GM18517 (cell line): ENCODE measurements around the gene ACER3.
"Not testable (repeated sequence)": the region's sequence is repeated elsewhere in the genome, so short reads cannot be mapped to it uniquely, and the experiment has no call there.

Source experiments
- ATAC-seq: cut with Tn5 transposase; IDR thresholded peaks from one replicate; pipeline ENCODE4 v1.9.1; 2021; ENCODE audit warnings: mild to moderate bottlenecking, moderate library complexity; ENCODE audit not compliant: unreplicated experiment

Gene ACER3

GRCh38 chr11:76836613-76837291 is 24.0 kb upstream of the ACER3 start:
- ATAC-seq = no peak

DNA sequence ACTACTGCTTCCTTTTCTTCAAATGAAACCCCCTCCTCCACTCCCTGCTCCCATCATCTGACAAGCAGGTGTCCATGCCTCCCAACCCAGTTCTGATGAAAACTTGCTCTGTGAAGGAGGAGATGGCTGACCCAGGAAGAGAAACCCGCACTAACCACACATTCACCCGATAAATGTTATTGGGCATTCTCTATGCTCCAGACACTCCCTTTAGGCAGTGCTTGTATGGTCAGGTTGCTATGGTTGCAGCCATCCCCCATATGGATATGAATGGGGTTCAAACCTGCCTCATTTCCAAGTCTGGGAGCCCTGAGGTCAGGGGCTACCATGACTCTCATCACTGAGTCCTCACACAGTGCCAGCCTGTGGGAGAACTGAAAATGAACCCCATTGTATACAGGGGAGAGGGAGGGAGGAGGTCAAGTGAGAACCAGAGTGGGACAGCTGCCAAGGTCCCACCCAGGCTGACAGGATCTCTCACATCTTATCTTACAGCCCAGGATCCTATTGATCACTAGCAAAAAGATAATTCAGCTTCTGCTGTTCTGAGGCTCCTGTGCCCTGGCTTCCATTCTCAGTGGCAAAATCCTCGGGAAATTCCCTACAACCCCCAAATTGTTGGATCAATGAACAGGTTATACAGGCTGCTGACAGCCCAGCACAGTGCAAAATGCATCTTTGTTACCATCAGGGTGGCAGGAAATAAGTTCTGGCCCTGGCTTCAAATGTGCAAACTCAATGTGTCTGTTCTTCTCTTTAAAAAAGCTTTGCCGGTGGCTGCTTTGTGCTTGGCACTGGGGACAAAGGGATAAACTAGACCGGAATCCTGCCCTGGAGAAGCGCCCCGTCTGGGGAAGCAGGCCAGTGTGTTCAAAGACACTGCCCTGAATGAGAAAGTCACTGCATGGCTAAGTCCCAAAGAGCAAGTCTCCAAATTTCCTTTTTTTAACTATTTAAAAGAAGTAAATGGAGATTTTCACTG is 22.7 kb upstream of the ACER3 start:
- no peak for ATAC-seq

DNA sequence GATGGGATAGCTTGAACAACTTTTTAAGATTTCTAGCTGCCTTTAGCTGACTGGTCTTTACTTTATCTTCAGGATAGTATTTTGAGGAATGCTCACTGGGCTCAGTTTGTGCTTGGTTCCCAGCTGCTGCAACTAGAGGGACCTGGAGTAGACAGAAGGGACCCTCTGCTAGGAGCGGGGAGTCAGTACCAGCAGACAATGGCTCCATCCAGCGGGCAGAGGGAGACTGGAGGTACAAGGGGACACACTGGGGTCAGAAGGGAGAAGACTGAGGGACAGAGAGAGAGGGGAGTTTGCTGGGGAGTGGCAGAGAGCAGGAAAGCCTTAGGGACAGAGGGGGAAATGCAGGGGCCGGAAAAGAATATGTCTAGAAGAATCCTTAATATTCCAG is 22.0 kb upstream of the ACER3 start:
- ATAC-seq = no peak

DNA sequence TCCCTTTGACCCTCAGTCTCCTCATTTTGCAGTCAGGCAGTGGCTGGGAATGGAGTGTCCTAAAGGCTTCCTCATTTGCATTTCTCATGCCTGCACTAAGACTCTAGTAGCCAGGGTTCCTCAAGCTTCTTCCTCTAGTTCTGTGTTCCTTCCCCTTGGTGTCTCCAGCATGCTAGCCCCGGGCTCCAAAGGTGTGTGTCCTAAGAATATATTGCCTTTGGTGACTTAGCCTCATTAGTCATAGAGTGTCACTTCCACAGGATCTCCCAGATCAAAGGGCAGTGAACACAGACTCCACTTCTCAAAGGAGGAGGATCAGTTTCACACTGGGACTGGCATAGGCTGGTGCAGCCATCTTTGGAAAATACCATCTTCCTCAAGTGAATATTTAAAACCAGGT is 21.4 kb upstream of the ACER3 start:
- ATAC-seq = no peak

DNA sequence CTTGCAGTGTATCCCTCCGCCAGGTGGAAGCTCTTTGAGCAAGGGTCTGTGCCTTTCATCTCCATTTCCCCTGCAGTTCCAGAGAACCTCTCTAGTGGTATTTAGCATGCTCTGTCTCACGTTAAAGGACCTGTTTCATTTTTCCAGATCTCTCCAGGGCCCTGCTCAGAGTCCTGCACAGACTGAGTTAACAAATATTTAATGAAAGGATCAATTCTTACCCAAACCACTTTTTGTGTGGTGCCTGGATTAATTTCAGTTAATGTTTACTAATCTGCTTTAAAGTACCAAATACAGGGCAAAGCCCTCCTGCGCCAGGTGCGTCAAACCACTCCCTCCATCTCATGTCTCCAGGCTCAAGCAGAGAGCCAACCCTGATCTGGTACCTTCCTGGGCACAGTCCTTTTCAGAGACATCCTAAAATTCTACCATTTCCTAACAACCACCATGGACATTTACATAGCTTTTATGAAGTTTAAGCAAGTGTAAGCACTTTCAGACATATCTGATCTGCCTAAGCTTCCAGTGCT is 18.7 kb upstream of the ACER3 start:
- no peak for ATAC-seq

- ATAC-seq = no peak
These were observed 16.8 kb upstream of the ACER3 start for GRCh38 chr11:76843907-76844306.

GRCh38 chr11:76844511-76844910 is 16.2 kb upstream of the ACER3 start:
- ATAC-seq = no peak

- no peak for ATAC-seq
These were observed 15.6 kb upstream of the ACER3 start for GRCh38 chr11:76845069-76845468.

DNA sequence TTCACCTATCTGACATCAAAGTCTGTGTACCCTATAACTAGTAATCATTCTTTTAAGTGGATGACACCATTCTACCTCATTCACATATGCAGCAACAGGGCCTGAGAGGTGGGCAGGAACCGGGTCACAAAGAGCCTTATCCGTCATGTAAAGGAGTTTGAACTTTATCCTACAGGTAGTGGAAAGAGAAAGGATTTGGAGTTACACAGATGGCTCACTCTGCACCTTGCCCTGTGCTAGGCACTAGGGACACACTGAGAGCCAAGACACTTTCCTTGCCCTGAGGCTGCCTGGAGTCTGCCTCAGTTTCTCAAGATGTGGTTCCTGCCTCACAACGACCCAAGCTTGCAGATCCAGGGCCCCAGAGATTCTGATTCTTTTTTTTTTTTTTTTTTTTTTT is 14.3 kb upstream of the ACER3 start:
- no peak for ATAC-seq

GRCh38 chr11:76849376-76849775 is 11.3 kb upstream of the ACER3 start:
- ATAC-seq = no peak

DNA sequence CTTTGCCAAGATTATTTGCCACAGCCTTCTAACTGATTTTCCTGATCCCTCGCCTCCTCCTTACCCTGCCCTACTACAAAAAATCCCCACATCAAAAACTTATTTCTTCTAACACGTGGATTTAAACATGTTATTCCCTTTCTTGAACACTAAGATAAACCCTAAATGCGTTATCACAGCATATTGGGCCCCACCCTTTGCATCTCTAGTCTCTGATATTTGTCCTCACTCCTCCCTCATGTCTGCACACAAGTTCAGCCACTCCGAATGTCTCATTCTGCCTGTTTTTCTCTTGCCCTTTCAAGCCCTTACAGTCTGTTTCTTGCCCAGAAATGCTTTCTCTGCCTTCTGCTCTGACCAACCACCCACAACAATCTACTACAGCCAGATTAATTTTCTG is 10.6 kb upstream of the ACER3 start:
- ATAC-seq = no peak

DNA sequence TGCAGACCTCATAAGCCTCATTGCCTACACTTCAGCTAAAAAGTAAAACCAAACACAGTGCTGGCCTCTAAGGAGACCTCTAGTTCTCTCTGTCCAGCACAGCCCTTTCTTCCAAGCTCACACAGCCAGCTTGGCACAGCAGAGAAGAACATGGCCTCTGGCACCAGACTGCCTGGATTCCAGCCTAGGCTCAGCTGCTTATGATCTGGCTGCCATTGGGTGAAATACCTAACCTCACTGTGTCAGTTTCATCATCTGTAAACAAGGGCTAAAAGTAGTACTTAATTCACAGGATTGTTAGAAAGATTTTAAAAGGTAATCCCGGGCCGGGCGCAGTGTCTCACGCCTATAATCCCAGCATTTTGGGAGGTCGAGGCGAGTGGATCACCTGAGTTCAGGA is 9.9 kb upstream of the ACER3 start:
- no peak for ATAC-seq

- ATAC-seq = no peak
These were observed 6.0 kb upstream of the ACER3 start for GRCh38 chr11:76854709-76855108.

- ATAC-seq = not testable (repeated sequence)
These were observed 5.0 kb upstream of the ACER3 start for GRCh38 chr11:76855670-76856069.

- ATAC-seq = no peak
These were observed 4.6 kb upstream of the ACER3 start for GRCh38 chr11:76856106-76856505.

DNA sequence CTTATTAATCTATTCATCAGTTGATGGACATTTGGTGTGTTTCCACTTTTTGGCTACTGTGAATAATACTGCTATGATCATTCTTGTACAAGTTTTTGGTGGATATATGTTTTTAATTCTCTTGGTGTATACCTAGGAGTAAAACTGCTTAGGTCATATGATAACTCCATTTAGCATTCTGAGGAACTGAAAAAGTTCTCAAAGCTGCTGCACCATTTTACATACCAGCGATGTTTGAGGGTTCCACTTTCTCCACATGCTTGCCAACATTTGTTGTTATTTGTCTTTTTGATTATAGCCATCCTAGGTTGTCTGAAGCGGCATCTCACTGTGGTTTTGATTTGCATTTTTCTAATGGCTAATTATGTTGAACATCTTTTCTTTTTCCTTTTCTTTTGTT is 4.1 kb upstream of the ACER3 start:
- no peak for ATAC-seq

GRCh38 chr11:76857781-76858410 is 2.8 kb upstream of the ACER3 start:
- no peak for ATAC-seq

GRCh38 chr11:76859708-76860227 is 950 bp upstream of the ACER3 start:
- ATAC-seq = no peak

GRCh38 chr11:76861490-76861953 is 804 bp downstream of the ACER3 start:
- no peak for ATAC-seq

- ATAC-seq = not testable (repeated sequence)
These were observed 2.1 kb downstream of the ACER3 start for GRCh38 chr11:76862794-76863193.

GRCh38 chr11:76863196-76863777 is 2.6 kb downstream of the ACER3 start:
- no peak for ATAC-seq
